Hematopoietic multipotent progenitor cell (in vitro differentiated cells): ENCODE measurements around the gene MUC20. TPM values are rescaled to one million over a fixed set of nuclear protein-coding genes. Genes with fewer than 3 reads are reported as not detected.
"Not testable (repeated sequence)": the region's sequence is repeated elsewhere in the genome, so short reads cannot be mapped to it uniquely, and the experiment has no call there.

Experiments
- DNase-seq, 3 donors: peaks; one replicate each; pipeline ENCODE4 v3.0.0-alpha.2; 2011 to 2015; ENCODE audit warnings: low read depth in 2 of 3, low spot score in 2 of 3
- total RNA-seq: library from RNA; depleted of rRNA; stranded (reverse); fragments of >200 nt; gene quantifications from one replicate; pipeline ENCODE4 v1.2.3, GENCODE V29; 2012

The MUC20 gene
- total RNA-seq, 1 donor: 4.6 TPM

- not testable (repeated sequence) for DNase-seq
These were observed 8.0 kb downstream of the MUC20 start for GRCh38 chr3:195728789-195729188.

- DNase-seq: no peak
These were observed 8.9 kb downstream of the MUC20 start for GRCh38 chr3:195729476-195730251.

GRCh38 chr3:195731356-195731905 is 10.7 kb downstream of the MUC20 start:
- no peak for DNase-seq

- no peak for DNase-seq
These were observed 12.2 kb downstream of the MUC20 start for GRCh38 chr3:195732940-195733339.

GRCh38 chr3:195735036-195735695 is 14.4 kb downstream of the MUC20 start:
- no peak for DNase-seq

- DNase-seq: no peak
These were observed 16.2 kb downstream of the MUC20 start for GRCh38 chr3:195736866-195737490.

- not testable (repeated sequence) for DNase-seq
These were observed 17.0 kb downstream of the MUC20 start for GRCh38 chr3:195737782-195738181.

- DNase-seq: no peak
These were observed 17.7 kb downstream of the MUC20 start for GRCh38 chr3:195738274-195739044.

- no peak for DNase-seq
These were observed 18.9 kb downstream of the MUC20 start for GRCh38 chr3:195739561-195740111.

GRCh38 chr3:195744437-195744836 is 23.7 kb downstream of the MUC20 start:
- no peak for DNase-seq

- DNase-seq: no peak
These were observed 25.6 kb downstream of the MUC20 start for GRCh38 chr3:195746346-195746745.

GRCh38 chr3:195746751-195747150 is 26.0 kb downstream of the MUC20 start:
- no peak for DNase-seq

GRCh38 chr3:195748661-195749060 is 27.9 kb downstream of the MUC20 start:
- DNase-seq: no peak

- DNase-seq: not testable (repeated sequence)
These were observed 28.3 kb downstream of the MUC20 start for GRCh38 chr3:195749101-195749500.

- no peak for DNase-seq
These were observed 30.2 kb downstream of the MUC20 start for GRCh38 chr3:195750797-195751520.

GRCh38 chr3:195751560-195751959 is 30.8 kb downstream of the MUC20 start:
- no peak for DNase-seq

- no peak for DNase-seq
These were observed 31.3 kb downstream of the MUC20 start for GRCh38 chr3:195752066-195752465.

- no peak for DNase-seq
These were observed 32.0 kb downstream of the MUC20 start for GRCh38 chr3:195752546-195753331.

- no peak for DNase-seq
These were observed 32.8 kb downstream of the MUC20 start for GRCh38 chr3:195753581-195753980.
